Liver (tissue), 9 donors: ENCODE results near the gene PIR. TPM values are rescaled to one million over a fixed set of nuclear protein-coding genes. Genes with fewer than 3 reads are reported as not detected.

Experiments
- DNase-seq: peaks from one replicate; pipeline ENCODE4 v3.0.0-alpha.2; 2017; ENCODE audit warnings: low spot score
- H3K27ac ChIP-seq, 2 donors: one replicate each; pipeline ENCODE4 v1.7.0; 2013; ENCODE audit warnings: inconsistent platforms in 2 of 2, low read length in 2 of 2, control low read depth in 1 of 2, low read depth in 1 of 2, mild to moderate bottlenecking in 1 of 2
- H3K27me3 ChIP-seq, 4 donors: one replicate each; pipeline versions ENCODE4 v1.6.1 to v1.7.0; 2013; ENCODE audit warnings: low read length in 3 of 4, inconsistent platforms in 1 of 4, mild to moderate bottlenecking in 1 of 4, moderate library complexity in 1 of 4; ENCODE audit not compliant: control insufficient read depth in 4 of 4, insufficient read depth in 4 of 4
- H3K36me3 ChIP-seq, 4 donors: one replicate each; pipeline versions ENCODE4 v1.6.1 to v1.7.0; 2013; ENCODE audit warnings: low read length in 3 of 4, mild to moderate bottlenecking in 3 of 4, low read depth in 1 of 4, moderate library complexity in 1 of 4; ENCODE audit not compliant: control insufficient read depth in 4 of 4, insufficient read depth in 3 of 4
- H3K4me1 ChIP-seq, 4 donors: one replicate each; pipeline versions ENCODE4 v1.6.1 to v1.7.0; 2013; ENCODE audit warnings: low read length in 3 of 4, mild to moderate bottlenecking in 3 of 4, moderate library complexity in 1 of 4; ENCODE audit not compliant: control insufficient read depth in 4 of 4, insufficient read depth in 4 of 4
- H3K4me3 ChIP-seq, 3 donors: one replicate each; pipeline versions ENCODE4 v1.6.1 to v1.7.0; 2013; ENCODE audit warnings: low read length in 3 of 3, control low read depth in 1 of 3, low read depth in 1 of 3, mild to moderate bottlenecking in 1 of 3
- H3K9ac ChIP-seq, 2 donors: one replicate each; pipeline ENCODE4 v1.7.0; 2013; ENCODE audit warnings: low read length in 2 of 2, mild to moderate bottlenecking in 2 of 2, moderate library complexity in 2 of 2, control low read depth in 1 of 2, low read depth in 1 of 2
- H3K9me3 ChIP-seq, 4 donors: one replicate each; pipeline versions ENCODE4 v1.6.1 to v1.7.0; 2013; ENCODE audit warnings: low read length in 3 of 4; ENCODE audit not compliant: control insufficient read depth in 4 of 4
- ATF3 ChIP-seq: IDR thresholded peaks from 2 replicates; pipeline ENCODE4 v1.6.1; 2016; ENCODE audit warnings: antibody characterized with exemption
- CTCF ChIP-seq: fragments of 150-350 bp; IDR thresholded peaks from 2 replicates; pipeline ENCODE4 v1.5.1; 2017; ENCODE audit warnings: improper control_type of control experiment, low read depth, low read length; ENCODE audit not compliant: missing input control
- EGR1 ChIP-seq, 2 donors: IDR thresholded peaks; 2 replicates each; pipeline ENCODE4 v1.6.1; 2016 to 2018; ENCODE audit warnings: antibody characterized with exemption in 2 of 2, low read depth in 2 of 2
- FOXA1 ChIP-seq: IDR thresholded peaks from 2 replicates; pipeline ENCODE4 v1.6.1; 2016; ENCODE audit warnings: antibody characterized with exemption
- FOXA2 ChIP-seq: IDR thresholded peaks from 2 replicates; pipeline ENCODE4 v1.6.1; 2016; ENCODE audit warnings: antibody characterized with exemption
- GABPA ChIP-seq, 2 donors: IDR thresholded peaks in 1 of 2; conservative IDR thresholded peaks in 1 of 2; 2 replicates each; pipeline ENCODE4 v1.6.1; 2016; ENCODE audit warnings: antibody characterized with exemption in 2 of 2, mild to moderate bottlenecking in 1 of 2, moderate library complexity in 1 of 2
- HNF4A ChIP-seq, 2 donors: conservative IDR thresholded peaks; 2 replicates each; pipeline ENCODE4 v1.6.1; 2016; ENCODE audit warnings: antibody characterized with exemption in 2 of 2, mild to moderate bottlenecking in 2 of 2
- HNF4G ChIP-seq: IDR thresholded peaks from 2 replicates; pipeline ENCODE4 v1.6.1; 2016; ENCODE audit warnings: antibody characterized with exemption
- JUND ChIP-seq, 2 donors: IDR thresholded peaks; 2 replicates each; pipeline ENCODE4 v1.6.1; 2016; ENCODE audit warnings: antibody characterized with exemption in 2 of 2
- MAX ChIP-seq: IDR thresholded peaks from 2 replicates; pipeline ENCODE4 v1.6.1; 2016; ENCODE audit warnings: antibody characterized with exemption
- NR2F2 ChIP-seq: IDR thresholded peaks from 2 replicates; pipeline ENCODE4 v1.6.1; 2016; ENCODE audit warnings: antibody characterized with exemption
- RAD21 ChIP-seq, 2 donors: IDR thresholded peaks; 2 replicates each; pipeline ENCODE4 v1.6.1; 2016; ENCODE audit warnings: antibody characterized with exemption in 2 of 2, mild to moderate bottlenecking in 2 of 2
- REST ChIP-seq: IDR thresholded peaks from 2 replicates; pipeline ENCODE4 v1.6.1; 2016; ENCODE audit warnings: antibody characterized with exemption, mild to moderate bottlenecking
- RXRA ChIP-seq, 2 donors: IDR thresholded peaks; 2 replicates each; pipeline ENCODE4 v1.6.1; 2017 to 2018; ENCODE audit warnings: antibody characterized with exemption in 2 of 2, mild to moderate bottlenecking in 1 of 2
- SP1 ChIP-seq: IDR thresholded peaks from 2 replicates; pipeline ENCODE4 v1.6.1; 2018; ENCODE audit warnings: antibody characterized with exemption, mild to moderate bottlenecking
- TAF1 ChIP-seq: conservative IDR thresholded peaks from 2 replicates; pipeline ENCODE4 v1.6.1; 2016; ENCODE audit warnings: antibody characterized with exemption, mild to moderate bottlenecking
- YY1 ChIP-seq: IDR thresholded peaks from 2 replicates; pipeline ENCODE4 v1.6.1; 2016; ENCODE audit warnings: antibody characterized with exemption, mild to moderate bottlenecking
- ZBTB33 ChIP-seq: IDR thresholded peaks from 2 replicates; pipeline ENCODE4 v1.6.1; 2016; ENCODE audit warnings: antibody characterized with exemption
- WGBS: extraction: QIAGEN DNeasy Blood & Tissue Kit; methylation state at CpG from one replicate; pipeline ENCODE4 v1.1.7; 2013; 5-methylcytosine and 5-hydroxymethylcytosine counted together
- polyA plus RNA-seq, 2 donors: library from polyadenylated mRNA; stranded (reverse) in 1 of 2; unstranded in 1 of 2; fragments of 200-250 nt in 1 of 2; fragments of >200 nt in 1 of 2; fragmentation: Nextera tagmentation in 1 of 2; extraction: Ambion mirVana in 1 of 2; gene quantifications; one replicate each; pipeline versions ENCODE4 v1.2.1 to v1.2.3, GENCODE V29; 2013 to 2015
- total RNA-seq, 2 donors: library from RNA; depleted of rRNA; stranded (reverse); fragments of >200 nt; gene quantifications; one replicate each; pipeline ENCODE4 v1.2.3, GENCODE V29; 2014
- donor health status: healthy.
- donor health status: healthy.
- donor health status: healthy.
- donor health status: healthy.
- donor health status: healthy.

The PIR gene
- total and polyA plus RNA-seq, 4 donors: 9.0 to 24.7 (median 17.0) TPM

- DNase-seq: no peak
- TF ChIP-seq FOXA2: no peak
- no peak for TF ChIP-seq EGR1 (IDR thresholded peaks at IDR 0.05; ENCODE audit: low read depth in 2 of 2)
- TF ChIP-seq CTCF: no peak
- TF ChIP-seq HNF4G: no peak
- TF ChIP-seq SP1: no peak
- TF ChIP-seq RXRA (IDR thresholded peaks at IDR 0.05): no peak
- no peak for TF ChIP-seq ATF3
- no peak for TF ChIP-seq TAF1
- TF ChIP-seq HNF4A (conservative IDR thresholded peaks at IDR 0.05): no peak
- TF ChIP-seq MAX: no peak
- TF ChIP-seq FOXA1: no peak
- no peak for TF ChIP-seq YY1
- no peak for TF ChIP-seq JUND (IDR thresholded peaks at IDR 0.05)
- TF ChIP-seq REST: no peak
- TF ChIP-seq GABPA (IDR thresholded peaks at IDR 0.05 in 1 of 2, conservative IDR thresholded peaks at IDR 0.05 in 1 of 2): no peak
- TF ChIP-seq ZBTB33: no peak
- TF ChIP-seq NR2F2: no peak
- no peak for TF ChIP-seq RAD21 (IDR thresholded peaks at IDR 0.05)
- no peaks in the 10 kb centered on the region for H3K36me3 ChIP-seq
- no peak overlapping the region for H3K27ac ChIP-seq
- no peak overlapping the region for H3K4me3 ChIP-seq
- H3K9me3 ChIP-seq: no peaks in the 10 kb centered on the region
- peaks cover 0 to 4% (median 0%) of the 10 kb centered on the region in 4 donors for H3K27me3 ChIP-seq
- 89% methylated on average over 6 of the region's 6 CpGs for WGBS
- no peaks in the 10 kb centered on the region for H3K4me1 ChIP-seq
- no peak overlapping the region for H3K9ac ChIP-seq
Measured at GRCh38 chrX:15530318-15530717, 37.2 kb upstream of the PIR start.
